Activated naive CD4-positive, alpha-beta T cell treated with Interleukin-2 at 50 U/mL for 16 hours (primary cell): ENCODE results near the gene FAM124B.

Experiments used
- DNase-seq: peaks from one replicate; pipeline ENCODE4 v3.0.0-alpha.2; 2020

Gene FAM124B, protein sequence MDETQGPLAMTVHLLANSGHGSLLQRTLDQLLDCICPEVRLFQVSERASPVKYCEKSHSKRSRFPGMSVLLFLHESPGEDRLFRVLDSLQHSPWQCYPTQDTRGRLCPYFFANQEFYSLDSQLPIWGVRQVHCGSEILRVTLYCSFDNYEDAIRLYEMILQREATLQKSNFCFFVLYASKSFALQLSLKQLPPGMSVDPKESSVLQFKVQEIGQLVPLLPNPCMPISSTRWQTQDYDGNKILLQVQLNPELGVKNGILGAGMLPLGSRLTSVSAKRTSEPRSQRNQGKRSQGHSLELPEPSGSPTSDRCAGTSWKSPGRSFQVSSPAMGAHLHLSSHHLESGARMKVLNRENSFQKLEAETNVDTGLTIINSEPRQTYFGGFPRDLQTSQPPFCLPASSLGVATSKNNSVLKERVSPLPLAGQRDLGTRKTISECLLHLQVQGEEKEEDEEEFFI

DNA sequence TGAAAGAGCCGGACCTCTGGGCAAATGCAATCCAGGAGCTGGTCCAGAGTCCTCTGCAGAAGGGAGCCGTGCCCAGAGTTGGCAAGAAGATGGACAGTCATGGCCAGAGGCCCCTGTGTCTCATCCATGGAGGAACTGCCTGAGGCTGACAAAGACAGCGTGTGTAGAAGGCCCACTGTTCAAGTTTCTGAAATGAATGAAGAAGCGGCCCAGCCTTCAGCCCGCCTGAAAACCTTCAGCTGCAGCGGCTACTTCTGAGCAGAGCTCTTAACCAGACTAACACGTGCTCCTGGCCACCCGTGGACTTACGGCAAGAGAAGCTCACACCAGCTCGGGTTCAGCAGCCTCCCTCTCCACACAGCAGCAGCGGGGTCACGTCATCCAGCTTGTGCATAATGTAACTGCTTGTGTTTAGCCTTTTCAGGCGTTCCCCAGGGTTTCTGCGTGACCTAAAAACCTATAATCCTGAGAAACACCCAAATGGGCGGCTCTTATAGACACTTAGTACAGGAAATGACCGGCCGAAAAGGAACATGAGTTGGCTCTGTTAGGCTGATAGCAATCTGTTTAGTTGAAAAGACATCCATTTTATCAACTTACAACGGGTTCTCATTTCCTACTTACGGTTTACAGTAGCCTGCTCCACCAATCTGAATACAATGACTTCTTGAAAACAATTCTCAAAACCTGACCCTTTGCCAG lies at the start of gene FAM124B:
Gene FAM124B, minus strand, starts transcription at position 467 of the 702 bp plus-strand sequence. Its CDS starts 339 bp downstream, at position 128.
- DNase-seq = peak; percentile 23

DNA sequence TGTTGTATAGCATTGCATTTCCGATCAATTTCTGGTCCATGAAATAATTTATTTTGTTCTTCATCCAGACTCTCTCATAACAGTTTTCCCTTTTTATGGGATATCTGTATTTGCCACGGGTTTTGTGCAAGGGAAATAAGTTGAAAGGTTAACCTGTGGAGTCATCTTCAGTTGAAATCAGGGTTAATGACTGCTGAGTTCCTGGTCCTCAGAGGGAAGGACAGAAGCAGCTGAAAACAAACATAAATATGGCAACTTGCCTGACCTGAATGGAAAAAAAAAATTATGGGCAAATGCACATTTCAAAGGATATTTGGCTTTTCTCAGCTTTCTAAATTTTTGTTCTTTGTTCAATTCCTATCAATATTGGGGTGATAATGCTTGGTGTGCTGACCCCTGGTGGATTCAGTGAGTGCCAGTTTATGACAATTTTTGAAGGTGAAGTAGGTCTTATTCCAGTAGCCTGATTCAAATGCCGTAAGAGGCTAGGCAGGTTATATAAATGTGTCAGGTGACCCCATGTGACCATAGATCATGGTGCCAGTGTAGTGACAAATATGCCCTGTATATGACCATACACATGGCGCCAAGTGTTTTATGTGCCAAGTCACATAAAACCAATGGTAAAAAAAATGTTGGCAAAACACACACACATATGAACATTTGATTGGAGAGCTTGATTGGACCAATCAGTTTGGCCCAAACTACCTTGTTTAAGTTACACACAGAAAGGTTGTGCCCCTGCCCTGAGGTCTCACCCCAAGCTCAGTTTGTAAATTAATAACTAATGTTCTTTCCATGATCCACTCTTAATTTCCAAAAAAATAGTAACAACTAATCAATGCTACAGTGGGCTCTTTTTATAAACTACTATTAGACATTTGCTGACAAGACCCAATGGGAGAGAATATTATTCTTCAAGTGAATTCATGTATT lies 47.6 kb upstream of the FAM124B start:
- no peak for DNase-seq

DNA sequence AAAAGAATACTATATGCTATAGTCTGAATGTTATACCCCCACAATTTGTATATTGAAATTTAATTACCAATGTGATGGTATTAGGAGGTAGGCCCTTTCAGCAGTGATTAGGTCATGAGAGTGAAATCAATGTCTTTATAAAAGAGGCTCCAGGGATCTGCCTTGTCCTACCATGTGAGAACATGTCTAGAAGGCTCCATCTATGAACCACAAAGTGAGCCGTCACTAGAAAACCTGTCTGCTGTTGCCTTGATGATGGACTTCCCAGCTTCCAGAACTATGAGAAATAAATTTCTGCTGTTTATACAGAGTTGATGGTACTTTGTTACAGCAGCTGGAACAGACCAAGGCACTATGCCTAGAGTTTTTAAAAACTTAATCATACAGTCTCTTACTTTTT lies 46.3 kb upstream of the FAM124B start:
- DNase-seq = no peak

DNA sequence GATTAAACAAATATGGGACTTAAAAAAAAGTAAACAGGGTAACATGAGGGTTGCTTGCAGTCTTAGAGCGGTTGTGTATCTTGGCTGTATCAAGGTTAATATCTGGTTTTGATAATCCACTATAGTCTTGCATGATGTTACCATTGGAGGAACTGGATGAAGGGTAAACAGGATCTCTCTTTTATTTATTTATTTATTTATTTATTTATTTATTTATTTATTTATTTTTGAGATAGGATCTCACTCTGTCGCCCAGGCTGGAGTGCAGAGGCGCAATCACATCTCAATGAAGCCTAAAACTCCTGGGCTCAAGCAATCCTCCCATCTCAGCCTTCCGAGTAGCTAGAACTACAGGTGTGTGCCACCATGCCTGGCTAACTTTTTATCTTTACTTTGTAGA lies 42.9 kb upstream of the FAM124B start:
- no peak for DNase-seq

DNA sequence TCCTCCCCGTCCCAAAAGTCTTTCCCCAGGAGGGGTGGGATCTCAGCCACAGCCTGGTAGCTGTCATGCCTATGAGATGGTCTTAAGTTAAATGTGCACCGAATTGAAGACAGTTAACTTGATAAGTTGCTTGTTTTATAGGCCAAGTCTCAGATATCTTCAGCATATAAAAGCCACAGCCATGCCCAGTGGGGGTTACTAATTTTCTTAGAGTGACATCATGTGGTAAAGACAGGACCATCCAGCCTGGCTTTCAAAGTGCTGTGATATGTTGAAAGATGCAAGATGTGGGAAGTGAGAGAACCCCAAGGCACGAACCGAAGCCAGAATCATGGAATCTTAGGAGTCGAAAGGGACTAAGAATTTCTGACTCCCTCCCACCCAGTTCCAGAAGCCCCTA lies 42.1 kb upstream of the FAM124B start:
- DNase-seq = no peak

DNA sequence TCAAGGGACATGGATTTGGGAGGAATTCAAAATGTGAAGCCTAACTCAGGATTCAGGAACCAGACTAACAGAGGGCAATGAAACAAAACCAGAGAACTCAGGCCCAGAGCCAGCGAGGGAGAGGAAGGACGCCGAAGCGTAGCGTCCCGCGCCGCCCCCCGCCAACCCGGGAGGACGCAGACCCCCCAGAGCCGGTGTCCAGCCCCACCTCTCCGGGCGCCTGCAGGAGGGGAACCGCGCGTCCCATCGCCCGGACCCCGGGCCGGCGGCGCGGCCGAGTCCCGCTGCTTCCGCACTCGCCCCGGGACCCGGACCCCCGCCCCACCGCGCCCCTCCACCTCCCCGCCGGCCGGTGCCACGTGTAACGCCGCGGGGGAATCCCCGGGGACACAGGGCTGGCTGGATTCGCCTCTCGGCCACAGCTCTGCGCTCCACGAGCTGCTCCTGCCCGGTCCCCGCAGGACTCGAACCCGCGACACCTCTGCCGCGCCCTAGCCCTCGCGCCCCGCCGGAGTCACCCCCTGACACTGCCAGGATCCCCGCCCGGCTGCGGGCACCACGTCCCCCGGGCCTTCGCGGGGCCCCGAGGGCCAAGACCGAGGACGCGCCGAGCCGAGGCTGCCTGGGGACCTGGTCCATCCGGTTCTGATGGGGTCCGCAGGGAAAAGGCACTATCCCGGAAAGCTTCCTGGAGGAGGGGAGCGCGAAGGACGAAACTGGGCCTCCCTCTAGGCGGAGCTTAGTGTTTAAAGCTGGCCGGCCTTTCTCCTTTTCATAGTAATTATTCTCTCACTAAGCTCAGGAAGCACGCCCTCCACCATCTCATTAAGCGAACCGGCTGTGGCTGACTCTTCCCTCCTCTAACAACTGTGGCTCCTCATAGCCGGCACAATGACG lies 40.4 kb upstream of the FAM124B start:
- no peak for DNase-seq

DNA sequence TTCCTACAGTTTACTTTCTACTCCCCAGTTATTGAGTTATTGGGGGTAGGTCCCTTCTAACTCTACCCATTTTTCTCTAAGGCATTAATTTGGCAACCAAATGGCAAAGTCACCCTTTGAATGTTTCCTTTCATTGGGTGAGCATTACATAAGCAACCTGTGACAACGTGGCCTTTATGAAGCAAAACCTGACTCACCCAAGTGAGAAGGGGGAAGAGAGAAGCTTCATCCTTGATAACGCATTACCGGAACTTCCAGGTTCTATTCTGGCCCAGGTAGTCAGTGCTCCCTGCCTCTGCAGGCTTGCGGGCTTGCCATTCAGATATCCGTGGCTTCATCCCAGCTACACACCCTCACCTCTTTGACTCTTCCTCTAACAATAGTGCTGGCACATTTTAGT lies 39.1 kb upstream of the FAM124B start:
- no peak for DNase-seq

DNA sequence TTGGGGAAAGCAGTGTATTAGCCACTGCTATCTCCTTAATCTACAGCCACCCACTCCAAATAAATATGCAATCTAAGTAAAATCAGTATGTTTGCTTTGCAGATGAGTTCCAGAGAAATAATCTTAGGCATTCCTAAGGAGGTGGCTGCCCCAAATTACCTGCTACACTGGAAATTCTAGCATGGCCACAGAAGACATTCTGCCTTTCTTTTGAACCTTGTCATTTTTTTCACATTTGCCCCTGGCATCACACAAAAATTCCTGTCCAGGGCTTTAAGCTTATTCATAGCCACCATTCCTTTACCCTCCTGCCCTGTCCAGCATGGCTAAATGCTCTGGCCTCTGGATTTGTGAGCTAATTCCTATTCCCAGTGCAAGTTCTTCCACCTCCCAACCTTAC lies 36.8 kb upstream of the FAM124B start:
- DNase-seq = no peak

DNA sequence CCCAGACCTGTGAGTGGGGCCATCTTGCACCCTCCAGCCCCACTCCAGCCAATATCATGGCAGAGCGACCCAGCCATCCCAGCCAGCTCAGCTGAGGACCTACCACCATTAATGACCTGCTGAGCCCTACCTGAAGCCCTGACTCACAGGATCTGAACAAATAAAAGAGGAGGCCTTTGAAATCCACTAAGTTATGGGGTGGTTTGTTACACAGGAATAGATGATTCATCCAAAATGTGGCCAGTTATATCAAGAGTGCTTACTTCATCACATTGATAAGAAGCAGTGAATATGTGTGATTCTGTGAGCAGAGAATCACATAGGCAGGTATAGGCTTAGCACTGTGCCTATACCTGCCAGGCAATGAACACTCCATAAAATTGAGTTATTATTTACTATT lies 34.7 kb upstream of the FAM124B start:
- DNase-seq = no peak

DNA sequence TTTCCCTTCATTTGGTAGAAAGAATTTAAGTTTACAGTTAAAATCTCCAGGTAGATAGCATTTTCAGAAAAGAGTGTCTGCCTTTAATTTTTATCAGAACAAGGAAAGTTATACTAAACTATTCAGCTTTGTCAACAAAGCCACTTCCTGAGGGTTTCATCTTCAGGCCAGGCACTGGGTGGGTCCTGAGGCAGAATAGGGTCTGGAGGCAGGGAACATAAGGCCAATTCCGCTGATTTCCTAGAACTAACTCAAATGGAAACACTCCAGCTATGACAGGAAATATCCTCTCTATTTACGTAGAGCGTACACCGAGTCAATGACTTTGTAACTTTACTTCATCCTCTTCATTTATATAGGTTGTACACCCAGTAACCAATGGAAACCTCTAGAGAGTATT lies 32.7 kb upstream of the FAM124B start:
- no peak for DNase-seq

DNA sequence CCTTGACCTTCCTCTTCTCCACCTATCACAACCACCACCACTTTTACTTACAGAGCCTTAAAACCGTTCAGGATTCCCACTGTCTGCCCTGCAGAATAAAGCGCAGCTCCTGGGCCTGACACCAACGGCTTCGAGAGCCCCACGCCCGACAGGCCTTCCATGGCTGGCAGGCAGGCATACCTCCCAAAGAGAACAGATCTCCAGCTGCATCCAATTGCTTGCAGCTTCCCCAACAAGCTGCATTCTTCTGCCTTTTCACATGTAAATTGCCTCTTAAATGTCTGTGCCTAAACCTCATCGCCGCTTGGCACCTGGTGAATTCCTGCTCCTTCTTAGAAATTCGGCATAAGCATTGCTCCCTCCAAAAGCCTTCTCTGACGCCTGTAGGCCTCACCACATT lies 31.5 kb upstream of the FAM124B start:
- DNase-seq = no peak

DNA sequence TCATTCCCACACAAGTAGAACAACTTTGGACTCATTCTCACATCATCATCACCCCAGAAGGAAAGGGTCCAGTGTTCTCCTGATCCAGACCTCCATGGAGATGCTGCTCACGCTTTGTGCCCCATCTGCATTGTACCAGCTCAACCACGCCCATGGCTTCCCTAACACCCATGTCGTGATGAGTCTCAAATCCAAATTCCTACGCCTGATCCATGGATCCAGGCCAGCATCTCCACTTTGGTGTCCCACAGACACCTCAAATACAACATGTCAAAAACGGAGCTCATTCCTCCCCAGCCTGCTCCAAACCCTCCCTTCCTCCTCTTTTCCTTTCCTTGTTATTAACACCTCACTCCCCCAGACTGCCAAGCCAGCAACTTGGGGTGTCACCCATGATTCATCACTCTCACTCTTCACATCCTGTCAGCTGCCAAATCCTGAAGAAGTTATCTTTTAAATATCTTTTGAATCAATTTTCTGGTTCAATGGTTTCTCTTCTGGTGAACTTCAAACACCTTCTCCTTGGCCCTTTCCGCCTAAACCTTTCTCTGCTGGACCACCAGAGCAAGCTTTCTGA lies 30.2 kb upstream of the FAM124B start:
- DNase-seq = no peak

DNA sequence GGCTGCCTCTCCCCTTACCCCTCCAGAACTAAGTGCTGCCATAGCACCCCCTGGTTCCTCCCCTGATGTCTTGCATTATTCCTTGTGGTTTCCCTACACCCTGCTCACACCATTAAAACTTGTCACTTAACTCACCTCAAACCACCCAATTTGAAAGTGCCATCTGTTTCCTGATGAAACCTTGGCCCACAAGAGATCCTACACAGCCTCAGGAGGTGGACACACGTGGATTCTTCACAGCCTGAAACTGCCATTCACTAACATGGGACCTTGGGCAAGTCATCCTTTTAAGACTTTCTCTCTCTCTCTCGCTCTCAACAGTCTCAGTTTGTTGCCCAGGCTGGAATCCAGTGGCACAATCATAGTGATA lies 27.5 kb upstream of the FAM124B start:
- DNase-seq = no peak

DNA sequence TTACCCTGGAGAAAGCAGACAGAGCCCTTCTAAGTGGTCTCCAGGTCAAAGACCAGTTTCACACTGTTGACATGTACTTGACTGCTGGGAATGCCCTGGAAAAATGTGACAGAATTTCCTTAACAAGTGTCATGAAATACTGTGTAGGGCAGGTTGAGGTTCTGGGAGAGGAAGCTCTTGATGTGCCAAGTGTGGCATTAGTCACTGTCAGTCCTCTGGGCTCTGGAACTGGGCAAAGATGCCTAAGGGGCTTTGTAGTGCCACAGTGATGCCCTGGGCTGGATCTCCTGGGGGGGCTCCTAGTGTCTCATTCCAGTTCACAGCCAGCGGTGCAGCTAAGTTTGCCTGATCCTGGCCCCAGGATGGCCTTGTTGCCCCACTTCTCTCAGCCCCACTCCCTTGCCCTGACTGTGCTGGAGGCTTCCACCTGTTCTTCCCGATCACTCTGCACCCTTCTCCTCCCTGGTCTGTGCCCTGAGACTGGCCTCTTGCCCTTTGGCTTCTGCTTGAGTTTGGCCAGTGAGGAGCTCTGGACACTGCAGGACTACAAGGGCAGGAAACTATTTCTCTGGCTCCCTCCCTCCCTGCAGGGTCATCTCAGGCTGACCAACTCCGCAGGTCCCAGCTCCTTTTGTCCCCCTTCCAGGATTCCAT lies 27.0 kb upstream of the FAM124B start:
- DNase-seq = no peak

DNA sequence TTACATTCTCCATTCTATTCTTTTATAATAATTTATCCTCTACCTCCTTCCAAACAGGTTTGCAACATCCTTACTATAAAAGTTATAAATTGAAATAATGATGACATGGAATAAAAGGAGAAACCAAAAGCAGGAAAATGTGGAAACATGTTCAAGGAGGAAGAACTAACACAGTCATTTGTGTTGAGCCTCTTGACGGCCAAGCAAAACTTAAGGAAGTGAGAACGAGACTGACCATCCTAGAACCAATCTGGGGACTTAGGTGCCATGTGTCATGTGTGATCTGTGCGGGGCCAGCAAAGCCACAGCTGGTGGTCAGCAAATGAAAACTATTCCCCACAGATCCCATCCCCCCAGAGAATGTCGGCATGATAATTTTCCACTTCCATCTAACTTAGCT lies 25.6 kb upstream of the FAM124B start:
- DNase-seq = no peak

DNA sequence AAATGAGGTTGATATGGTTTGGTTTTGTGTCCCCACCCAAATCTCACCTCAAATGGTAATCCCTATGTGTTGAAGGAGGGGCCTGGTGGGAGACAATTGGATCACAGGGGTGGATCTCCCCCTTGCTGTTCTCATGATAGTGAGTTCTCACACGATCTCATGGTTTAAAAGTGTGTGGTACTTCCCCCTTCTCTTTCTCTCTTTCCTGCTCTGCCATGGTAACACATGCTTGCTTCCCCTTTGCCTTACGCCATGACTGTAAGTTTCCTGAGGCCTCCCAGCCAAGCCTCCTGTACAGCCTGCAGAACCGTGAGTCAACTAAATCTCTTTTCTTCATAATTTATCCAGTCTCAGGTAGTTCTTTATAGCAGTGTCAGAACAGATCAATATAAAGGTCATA lies 24.7 kb upstream of the FAM124B start:
- DNase-seq = no peak

DNA sequence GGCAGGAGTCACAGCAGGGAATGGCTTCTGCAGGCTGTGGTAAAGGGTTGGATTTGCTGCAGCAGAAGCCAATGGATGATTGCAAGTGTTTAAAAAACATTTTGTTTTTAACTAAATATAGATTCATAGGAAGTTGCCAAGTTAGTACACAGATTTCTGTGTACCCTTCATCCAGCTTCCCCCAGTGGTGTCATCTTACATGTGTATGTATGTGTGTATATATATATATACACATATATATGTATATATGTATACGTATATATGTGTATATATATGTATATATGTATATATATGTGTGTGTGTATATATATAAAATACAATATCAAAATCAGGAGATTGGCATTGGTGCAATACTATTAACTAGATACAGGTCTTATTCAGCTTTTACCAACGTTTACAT lies 19.2 kb upstream of the FAM124B start:
- no peak for DNase-seq

DNA sequence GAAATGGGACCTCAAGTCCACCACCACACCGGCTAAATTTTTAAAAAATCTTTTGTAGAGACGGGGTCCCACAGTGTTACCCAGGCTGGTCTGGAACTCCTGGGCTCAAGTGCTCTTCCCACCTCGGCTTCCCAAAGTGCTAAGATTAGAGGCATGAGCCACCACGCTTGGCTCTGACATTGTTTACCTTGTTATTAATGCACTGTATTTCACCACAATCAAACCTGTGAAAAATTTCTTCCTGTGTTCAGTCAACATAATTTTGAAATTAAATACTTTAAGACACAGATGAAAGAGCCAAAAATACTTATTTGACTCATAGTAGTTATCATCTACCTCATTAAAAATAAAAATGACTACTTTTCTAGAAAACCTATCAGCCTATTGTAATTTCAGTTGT lies 16.0 kb upstream of the FAM124B start:
- DNase-seq = no peak

DNA sequence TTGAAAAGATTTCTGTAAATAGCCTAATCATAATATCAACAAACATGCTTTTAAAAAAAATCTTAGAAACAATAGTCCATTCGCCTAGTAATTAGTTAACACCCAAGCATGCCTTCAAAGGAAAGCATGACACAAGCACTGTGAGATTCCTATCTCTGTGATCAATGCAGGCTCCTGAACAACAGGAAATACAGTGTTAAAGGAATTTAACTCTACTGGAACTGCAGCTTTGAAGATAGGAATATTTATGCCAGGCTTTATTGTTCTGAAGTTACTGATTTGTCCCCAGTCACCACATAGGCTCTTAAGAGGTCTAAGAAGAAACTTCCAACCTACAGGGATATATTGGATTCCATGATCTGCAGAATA lies 15.4 kb upstream of the FAM124B start:
- DNase-seq = no peak

DNA sequence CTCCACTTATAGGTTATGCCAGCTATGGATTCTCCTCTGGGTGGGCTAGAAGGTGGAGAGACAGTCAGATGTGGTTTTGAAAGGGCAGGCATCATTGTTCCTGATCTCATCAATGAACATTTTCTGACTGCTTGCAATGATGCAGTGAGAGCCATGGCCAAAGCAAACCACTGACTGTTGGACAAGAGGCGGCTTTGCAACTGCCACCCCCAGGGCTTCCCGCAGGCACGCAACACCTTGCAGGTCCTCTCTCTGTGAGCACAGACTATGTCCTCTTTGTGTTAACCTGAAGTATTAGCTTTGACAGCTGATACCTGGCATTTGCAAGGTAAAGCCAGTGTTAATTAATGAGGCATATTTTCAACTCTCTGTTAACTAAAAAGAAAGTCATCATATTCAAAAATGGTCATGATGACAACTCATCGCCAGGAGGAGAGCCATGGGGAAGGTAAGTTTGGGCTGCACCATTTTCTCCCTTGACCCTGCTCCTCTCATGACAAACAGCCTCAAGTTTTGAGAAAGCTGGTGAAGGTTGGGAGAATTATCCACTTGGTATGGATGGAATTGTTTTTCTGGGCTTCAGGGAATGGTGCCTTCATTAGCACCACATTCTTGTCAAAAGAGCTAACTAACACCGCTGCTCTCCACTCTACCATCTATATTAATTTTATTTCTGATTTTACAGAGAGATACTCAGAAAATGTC lies 14.9 kb upstream of the FAM124B start:
- DNase-seq = no peak

DNA sequence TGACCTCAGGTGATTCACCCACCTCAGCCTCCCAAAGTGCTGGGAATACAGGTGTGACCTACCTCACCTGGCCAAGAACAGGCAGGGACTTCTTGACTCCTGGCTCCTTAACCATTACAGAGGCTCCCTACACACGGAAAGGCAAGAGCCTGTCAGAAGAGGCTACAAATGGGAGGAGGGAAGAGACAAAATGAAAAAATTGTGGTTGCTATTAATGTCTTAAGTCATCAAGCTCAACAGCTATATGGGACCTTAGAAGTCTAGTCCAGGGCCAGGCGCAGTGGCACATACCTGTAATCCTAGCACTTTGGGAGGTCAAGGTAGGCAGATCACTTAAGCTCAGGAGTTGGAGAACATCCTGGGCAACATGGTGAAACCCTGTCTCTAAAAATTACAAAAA lies 11.5 kb upstream of the FAM124B start:
- DNase-seq = no peak
